Activated naive CD4-positive, alpha-beta T cell treated with anti-CD3 and anti-CD28 coated beads for 36 hours (primary cell): ENCODE measurements around the gene MYBPC2. TPM values are rescaled to one million over a fixed set of nuclear protein-coding genes. Genes with fewer than 3 reads are reported as not detected.
A peak's percentile ranks its signal among the peaks of the same experiment; 100 is the strongest.

Source experiments
- CTCF ChIA-PET: fragments of 350-600 bp; sonication (Branson Sonifier 250); formaldehyde crosslinking; loops from one replicate; lab custom pipeline; 2021; ENCODE audit warnings: antibody characterized with exemption; lab: Charles Lee
- DNase-seq: peaks from one replicate; pipeline ENCODE4 v3.0.0-alpha.2; 2020
- H3K27ac Mint-ChIP-seq: one replicate; pipeline ENCODE4 v1.8.0; 2021; ENCODE audit warnings: mild to moderate bottlenecking, mixed read lengths
- H3K27me3 Mint-ChIP-seq: one replicate; pipeline ENCODE4 v1.8.0; 2021; ENCODE audit warnings: low read depth, mixed read lengths
- H3K36me3 Mint-ChIP-seq: one replicate; pipeline ENCODE4 v1.8.0; 2021; ENCODE audit warnings: low read depth, mixed read lengths
- H3K4me1 Mint-ChIP-seq: one replicate; pipeline ENCODE4 v1.8.0; 2021; ENCODE audit warnings: low read depth, mixed read lengths
- H3K4me3 Mint-ChIP-seq: one replicate; pipeline ENCODE4 v1.8.0; 2021; ENCODE audit warnings: mild to moderate bottlenecking, moderate library complexity, mixed read lengths
- H3K9me3 Mint-ChIP-seq: one replicate; pipeline ENCODE4 v1.8.0; 2021; ENCODE audit warnings: mixed read lengths
- intact Hi-C: fragments of 100-400 bp; cut with micrococcal nuclease; formaldehyde crosslinking; loops from one replicate; pipeline ENCODE4 v1.15.1; 2023
- total RNA-seq, 2 experiments: library from RNA; stranded (reverse); gene quantifications; one replicate each; pipeline ENCODE4 v1.2.3, GENCODE V29; 2021

Gene MYBPC2
- total RNA-seq, 2 experiments from 2014 or later, result 0.64 to 1.6 TPM

DNA sequence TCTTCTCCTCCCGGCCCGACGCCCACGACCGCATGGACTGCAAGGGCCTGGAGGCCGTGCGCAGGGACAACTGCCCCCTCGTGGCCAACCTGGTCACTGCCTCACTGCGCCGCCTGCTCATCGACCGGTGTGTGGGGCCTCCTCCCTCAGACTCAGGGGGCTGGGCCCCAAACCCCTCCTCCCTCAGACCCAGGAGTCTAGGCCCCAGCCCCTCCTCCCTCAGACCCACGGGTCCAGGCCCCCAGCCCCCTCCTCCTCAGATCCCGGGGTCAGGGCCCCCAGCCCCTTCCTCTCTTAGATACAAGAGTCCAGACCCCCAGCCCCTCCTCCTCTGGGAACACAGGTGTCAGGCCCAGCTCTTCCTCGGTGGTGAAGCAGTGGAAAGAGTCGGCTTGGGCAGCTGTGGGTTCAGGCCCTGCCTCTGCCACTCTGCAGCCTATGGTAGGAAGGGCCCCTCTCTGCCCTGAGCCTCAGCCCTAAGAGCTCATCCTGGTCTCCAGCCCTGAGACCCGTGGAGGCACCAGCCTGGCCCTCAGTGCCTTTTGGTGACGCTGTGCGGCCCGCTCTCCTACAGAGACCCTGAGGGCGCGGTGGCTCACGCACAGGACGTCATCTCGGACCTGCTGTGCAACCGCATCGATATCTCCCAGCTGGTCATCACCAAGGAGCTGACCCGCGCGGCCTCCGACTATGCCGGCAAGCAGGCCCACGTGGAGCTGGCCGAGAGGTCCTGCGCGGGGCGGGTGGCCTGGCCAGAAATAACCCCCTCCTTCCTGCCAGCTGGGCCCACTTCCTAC lies 17.6 kb upstream of the MYBPC2 start:
- peaks cover 15% of the 10 kb centered on the region for H3K27me3 Mint-ChIP-seq
- H3K36me3 Mint-ChIP-seq, result peaks cover 38% of the 10 kb centered on the region
- no peak overlapping the region for H3K27ac Mint-ChIP-seq
- peak; percentile 76 for DNase-seq
- peaks cover 10% of the 10 kb centered on the region for H3K4me1 Mint-ChIP-seq
- H3K9me3 Mint-ChIP-seq, result no peaks in the 10 kb centered on the region
- no peak overlapping the region for H3K4me3 Mint-ChIP-seq
- CTCF ChIA-PET, result interaction anchor here (0.6 to 1.8 kb wide), 7 partner anchors 26 to 81 kb away, joined by 3 to 6 read pairs (median 5); no protein-coding TSS in a partner anchor
- intact Hi-C loops, result loop anchor here (1.0 kb wide), 2 partner anchors 47 to 58 kb away; no protein-coding TSS in a partner anchor

DNA sequence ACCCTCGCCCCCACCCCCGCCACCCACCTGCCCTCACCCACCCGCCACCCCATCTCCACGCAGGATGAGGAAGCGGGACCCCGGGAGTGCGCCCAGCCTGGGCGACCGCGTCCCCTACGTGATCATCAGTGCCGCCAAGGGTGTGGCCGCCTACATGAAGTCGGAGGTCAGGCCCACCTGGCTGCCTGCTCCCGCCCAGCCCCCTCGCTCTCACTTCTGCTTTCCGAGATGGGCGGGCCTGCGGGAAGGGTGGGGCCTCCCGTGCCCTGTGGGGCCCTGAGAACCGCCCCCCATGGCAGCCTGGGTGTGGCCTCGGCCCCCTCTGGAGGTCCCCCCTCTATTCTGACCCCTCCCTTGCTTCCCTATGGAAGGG lies 17.0 kb upstream of the MYBPC2 start:
- intact Hi-C loops, result no loop called here
- H3K36me3 Mint-ChIP-seq, result peaks cover 37% of the 10 kb centered on the region
- H3K9me3 Mint-ChIP-seq, result no peaks in the 10 kb centered on the region
- H3K27ac Mint-ChIP-seq, result no peak overlapping the region
- no peak for DNase-seq
- CTCF ChIA-PET, result interaction anchor here (0.6 to 1.8 kb wide), 7 partner anchors 27 to 80 kb away, joined by 3 to 6 read pairs (median 5); no protein-coding TSS in a partner anchor
- peaks cover 13% of the 10 kb centered on the region for H3K4me1 Mint-ChIP-seq
- H3K27me3 Mint-ChIP-seq, result peaks cover 20% of the 10 kb centered on the region
- H3K4me3 Mint-ChIP-seq, result no peak overlapping the region

DNA sequence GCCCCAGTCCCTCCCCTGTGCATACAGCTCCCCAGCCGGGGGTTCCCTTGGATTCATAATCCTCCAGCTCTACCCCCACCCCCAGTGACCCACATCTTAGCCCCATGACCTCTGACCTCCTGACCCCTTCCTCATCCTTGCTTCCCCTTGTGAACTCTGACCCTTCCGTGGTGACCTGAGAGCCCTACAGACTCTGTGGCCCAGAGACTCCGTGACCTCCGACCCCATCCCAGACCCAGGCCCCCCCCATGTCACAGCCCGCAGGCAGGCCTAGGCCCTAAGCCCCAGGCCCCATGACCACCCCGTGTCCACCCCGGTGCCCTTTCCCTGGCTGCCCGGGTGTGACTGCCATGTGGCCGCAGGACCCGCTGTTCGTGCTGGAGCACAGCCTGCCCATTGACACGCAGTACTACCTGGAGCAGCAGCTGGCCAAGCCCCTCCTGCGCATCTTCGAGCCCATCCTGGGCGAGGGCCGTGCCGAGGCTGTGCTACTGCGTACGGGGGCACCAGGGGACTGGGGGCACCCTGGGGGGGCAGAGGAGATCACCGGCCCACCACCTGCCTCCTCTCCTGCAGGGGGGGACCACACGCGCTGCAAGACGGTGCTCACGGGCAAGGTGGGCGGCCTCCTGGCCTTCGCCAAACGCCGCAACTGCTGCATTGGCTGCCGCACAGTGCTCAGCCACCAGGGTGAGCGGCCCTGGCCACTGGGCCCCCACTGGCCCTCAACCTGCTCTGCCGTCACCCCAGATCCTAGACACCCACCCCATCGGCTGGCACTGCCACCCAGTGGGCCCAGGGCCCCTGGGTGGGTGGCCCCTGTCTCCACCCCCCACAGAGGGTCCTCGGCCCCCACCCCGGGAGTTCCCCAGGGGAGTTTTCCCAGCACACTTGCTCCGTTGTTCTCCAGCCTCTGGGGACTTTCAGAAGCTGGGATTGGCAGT lies 16.4 kb upstream of the MYBPC2 start:
- intact Hi-C loops, result no loop called here
- DNase-seq, result no peak
- CTCF ChIA-PET, result interaction anchor here (1.1 to 1.8 kb wide), 3 partner anchors 30 to 59 kb away, joined by 5 to 6 read pairs (median 5); no protein-coding TSS in a partner anchor
- no peak overlapping the region for H3K27ac Mint-ChIP-seq
- peaks cover 13% of the 10 kb centered on the region for H3K4me1 Mint-ChIP-seq
- H3K4me3 Mint-ChIP-seq, result no peak overlapping the region
- peaks cover 24% of the 10 kb centered on the region for H3K27me3 Mint-ChIP-seq
- H3K36me3 Mint-ChIP-seq, result peaks cover 38% of the 10 kb centered on the region
- no peaks in the 10 kb centered on the region for H3K9me3 Mint-ChIP-seq

DNA sequence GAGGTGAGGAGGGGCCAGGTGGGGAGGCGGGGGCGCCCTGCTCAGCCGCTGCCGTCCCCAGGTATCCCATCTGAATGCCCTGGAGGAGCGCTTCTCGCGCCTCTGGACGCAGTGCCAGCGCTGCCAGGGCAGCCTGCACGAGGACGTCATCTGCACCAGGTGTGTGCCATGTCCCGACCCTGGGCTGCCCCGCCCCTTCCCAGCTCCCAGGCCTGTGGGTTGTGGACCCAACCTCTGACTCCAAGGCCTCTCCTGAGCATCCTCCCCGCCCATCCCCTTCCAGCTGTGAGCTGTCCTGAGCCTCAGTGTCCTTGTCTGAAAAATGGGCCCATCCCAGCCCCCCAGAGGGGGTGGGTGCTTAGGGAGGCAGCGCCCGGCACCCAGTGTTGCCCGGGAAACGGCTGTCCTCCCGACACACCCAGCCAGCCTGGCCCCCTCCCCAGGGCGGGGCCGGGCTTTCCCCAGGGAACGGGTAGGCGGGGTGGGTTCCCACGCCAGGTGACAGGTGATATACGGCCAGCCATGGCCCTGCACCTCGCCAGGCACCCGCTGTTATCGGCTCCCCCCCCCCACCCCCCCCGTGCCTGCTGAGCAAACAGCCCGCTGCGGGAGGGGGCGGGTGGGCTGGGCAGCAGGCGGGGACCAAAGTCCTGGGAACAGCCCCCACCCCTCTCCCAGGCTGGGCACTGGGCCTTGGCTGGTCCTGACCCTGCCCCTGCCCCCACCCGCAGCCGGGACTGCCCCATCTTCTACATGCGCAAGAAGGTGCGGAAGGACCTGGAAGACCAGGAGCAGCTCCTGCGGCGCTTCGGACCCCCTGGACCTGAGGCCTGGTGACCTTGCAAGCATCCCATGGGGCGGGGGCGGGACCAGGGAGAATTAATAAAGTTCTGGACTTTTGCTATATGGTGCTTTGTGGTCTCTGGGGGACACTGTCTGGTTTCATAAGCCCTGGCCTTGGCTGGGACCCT lies 15.3 kb upstream of the MYBPC2 start:
- H3K27ac Mint-ChIP-seq, result no peak overlapping the region
- peaks cover 34% of the 10 kb centered on the region for H3K36me3 Mint-ChIP-seq
- H3K4me1 Mint-ChIP-seq, result peaks cover 13% of the 10 kb centered on the region
- CTCF ChIA-PET, result no interaction called here
- no peak for DNase-seq
- H3K4me3 Mint-ChIP-seq, result no peak overlapping the region
- no peaks in the 10 kb centered on the region for H3K9me3 Mint-ChIP-seq
- intact Hi-C loops, result no loop called here
- H3K27me3 Mint-ChIP-seq, result peaks cover 29% of the 10 kb centered on the region

DNA sequence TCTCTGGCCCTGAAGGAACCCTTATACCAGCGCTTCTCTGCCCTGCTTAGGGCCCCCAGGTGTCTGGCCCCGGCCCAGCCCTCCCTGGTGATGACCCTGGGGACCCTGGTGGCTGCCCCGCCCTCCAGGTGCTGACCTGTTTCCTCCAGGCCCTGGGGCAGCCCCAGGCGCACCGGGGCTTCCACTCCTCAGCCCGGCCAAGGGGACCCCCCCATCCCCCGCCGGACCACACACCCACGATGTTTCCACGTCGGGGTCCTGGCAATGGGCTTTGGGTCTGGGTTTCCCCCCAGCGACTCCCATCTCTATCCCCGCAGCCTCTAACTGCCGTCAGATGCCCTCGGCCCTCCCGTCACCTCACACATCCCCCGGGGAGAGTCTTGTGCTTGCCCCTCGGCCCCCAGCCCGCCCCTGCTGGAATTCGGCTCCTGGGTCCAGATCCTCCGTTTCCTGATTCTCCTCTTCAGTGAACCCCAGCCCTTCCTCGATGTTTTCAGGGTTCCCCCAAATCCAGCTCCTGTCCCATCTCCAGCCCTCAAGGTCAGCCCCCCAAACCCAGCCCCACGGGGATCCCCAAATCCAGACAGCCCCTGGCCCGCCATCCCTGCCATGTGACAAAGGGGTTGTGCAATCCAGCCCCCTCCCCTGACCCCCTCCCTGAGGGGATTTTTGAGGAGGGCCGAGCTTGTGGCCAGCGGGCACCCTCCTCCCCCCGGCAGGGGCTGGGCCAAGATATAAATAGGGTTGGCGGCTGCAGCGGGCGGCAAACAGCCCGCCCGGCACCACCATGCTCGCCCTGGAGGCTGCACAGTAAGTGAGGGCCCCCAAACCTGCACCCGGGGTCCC lies 14.3 kb upstream of the MYBPC2 start, which contains the start of gene SPIB:
Gene SPIB (plus strand): TSS at position 763 of the 846 bp plus-strand sequence. CDS start 25 bp downstream, at position 788.
- no peaks in the 10 kb centered on the region for H3K9me3 Mint-ChIP-seq
- H3K4me3 Mint-ChIP-seq, result no peak within 1 kb of the TSS
- H3K4me1 Mint-ChIP-seq, result peaks cover 13% of the 10 kb centered on the region
- intact Hi-C loops, result no loop called here
- CTCF ChIA-PET, result interaction anchor here (0.5 kb wide), 1 partner anchor 364 kb away, joined by 3 read pairs; no protein-coding TSS in a partner anchor
- peaks cover 26% of the 10 kb centered on the region for H3K36me3 Mint-ChIP-seq
- no peak for DNase-seq
- peaks cover 29% of the 10 kb centered on the region for H3K27me3 Mint-ChIP-seq
- no peak within 1 kb of the TSS for H3K27ac Mint-ChIP-seq

DNA sequence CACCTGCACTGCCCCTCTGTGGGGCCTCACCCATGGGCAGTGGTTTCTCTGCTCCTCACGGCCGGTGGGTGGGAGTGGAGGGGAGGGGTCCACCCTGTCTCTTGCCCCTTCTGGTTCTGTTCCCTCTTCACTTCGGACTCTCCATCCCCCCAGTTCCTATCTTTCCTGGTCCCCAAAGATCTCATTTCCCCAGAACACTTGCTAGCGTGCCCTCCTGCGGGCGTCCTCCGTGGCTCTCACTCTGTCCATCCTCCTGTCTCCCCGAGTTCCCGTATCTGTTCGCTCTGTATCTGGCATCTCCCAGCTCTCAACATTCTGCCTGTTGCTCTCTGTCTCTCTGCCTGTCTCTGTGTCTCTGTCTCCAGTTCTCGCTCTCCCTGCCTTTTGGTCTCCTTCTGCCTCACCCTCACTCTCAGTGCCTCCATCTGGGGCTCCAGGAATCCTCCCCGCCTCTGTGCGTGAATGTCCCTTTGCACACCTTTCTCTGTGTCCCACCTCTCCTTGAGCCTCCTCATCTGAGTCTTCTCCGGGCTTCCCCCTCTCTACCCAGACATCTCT lies 13.6 kb upstream of the MYBPC2 start:
- no peaks in the 10 kb centered on the region for H3K9me3 Mint-ChIP-seq
- intact Hi-C loops, result no loop called here
- DNase-seq, result no peak
- H3K4me1 Mint-ChIP-seq, result peaks cover 13% of the 10 kb centered on the region
- H3K36me3 Mint-ChIP-seq, result peaks cover 26% of the 10 kb centered on the region
- peaks cover 29% of the 10 kb centered on the region for H3K27me3 Mint-ChIP-seq
- no peak overlapping the region for H3K27ac Mint-ChIP-seq
- no peak overlapping the region for H3K4me3 Mint-ChIP-seq
- CTCF ChIA-PET, result interaction anchor here (0.5 kb wide), 1 partner anchor 364 kb away, joined by 3 read pairs; no protein-coding TSS in a partner anchor

DNA sequence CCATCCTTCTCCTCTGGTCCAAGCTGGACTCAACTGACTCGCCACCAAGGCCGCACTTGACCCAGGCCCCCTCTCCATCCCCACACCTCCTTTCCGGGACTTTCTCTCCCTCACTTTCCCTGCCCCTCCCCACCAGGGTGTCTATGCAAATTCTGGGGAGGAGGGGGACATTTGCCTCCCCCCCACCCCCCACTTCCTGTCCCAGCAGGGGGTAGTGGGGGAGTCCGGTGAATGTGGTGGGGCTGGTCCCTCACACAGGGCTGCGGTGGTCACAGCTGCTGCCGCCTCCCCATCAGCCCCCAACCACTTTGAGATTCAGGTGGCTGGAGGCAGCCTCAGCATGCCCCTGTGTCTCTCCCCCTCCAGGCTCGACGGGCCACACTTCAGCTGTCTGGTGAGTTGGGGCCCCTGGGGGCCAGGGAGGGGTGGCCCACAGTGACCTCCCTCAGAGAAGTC lies 13.1 kb upstream of the MYBPC2 start:
- CTCF ChIA-PET, result no interaction called here
- Mint-ChIP-seq H3K4me1 (peaks cover 13% of the 10 kb centered on the region), H3K4me3 (no peak overlapping the region), H3K36me3 (peaks cover 23% of the 10 kb centered on the region), H3K27ac (no peak overlapping the region), H3K27me3 (peaks cover 29% of the 10 kb centered on the region), H3K9me3 (no peaks in the 10 kb centered on the region)
- intact Hi-C loops, result no loop called here
- DNase-seq, result no peak

DNA sequence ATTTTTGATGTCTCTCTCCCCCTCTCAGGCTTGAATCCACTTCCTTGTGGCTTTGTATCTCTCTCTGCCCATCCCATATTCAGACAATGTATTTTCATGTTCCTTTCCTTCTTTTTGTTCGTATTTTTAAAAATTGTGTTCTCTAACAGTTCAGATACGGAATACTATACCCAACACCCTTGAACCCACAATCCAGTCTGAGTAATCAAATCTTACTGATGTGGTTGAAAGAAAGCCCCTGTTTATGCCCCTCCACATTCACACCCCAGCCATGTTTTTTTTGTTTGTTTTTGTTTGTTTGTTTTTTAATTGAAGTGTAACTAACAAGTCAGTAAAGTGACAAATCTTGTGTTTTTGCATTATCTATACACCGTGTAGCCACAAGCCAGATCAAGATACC lies 12.6 kb upstream of the MYBPC2 start:
- intact Hi-C loops, result no loop called here
- DNase-seq, result no peak
- H3K4me3 Mint-ChIP-seq, result no peak overlapping the region
- H3K4me1 Mint-ChIP-seq, result peaks cover 13% of the 10 kb centered on the region
- peaks cover 18% of the 10 kb centered on the region for H3K36me3 Mint-ChIP-seq
- H3K9me3 Mint-ChIP-seq, result no peaks in the 10 kb centered on the region
- no peak overlapping the region for H3K27ac Mint-ChIP-seq
- CTCF ChIA-PET, result no interaction called here
- H3K27me3 Mint-ChIP-seq, result peaks cover 29% of the 10 kb centered on the region

DNA sequence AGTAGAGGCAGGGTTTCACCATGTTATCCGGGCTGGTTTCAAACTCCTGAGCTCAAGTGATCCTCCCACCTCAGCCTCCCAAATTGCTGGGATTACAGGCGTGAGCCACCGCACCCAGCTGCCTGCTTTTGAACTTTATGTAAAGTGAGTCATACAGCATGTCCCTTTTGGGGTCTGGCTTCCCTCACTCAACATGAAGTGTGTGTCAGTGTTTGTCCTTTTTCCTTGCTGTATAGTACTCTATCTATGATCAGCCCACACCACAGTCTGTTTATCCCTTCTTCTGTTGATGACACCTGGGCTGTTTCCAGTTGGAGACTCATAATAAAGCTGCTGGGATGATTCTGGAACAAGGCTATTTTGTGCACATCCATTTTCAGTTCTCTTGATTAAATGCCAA lies 11.9 kb upstream of the MYBPC2 start:
- DNase-seq, result no peak
- Mint-ChIP-seq H3K4me3 (no peak overlapping the region), H3K36me3 (peaks cover 15% of the 10 kb centered on the region), H3K27me3 (peaks cover 29% of the 10 kb centered on the region), H3K4me1 (peaks cover 13% of the 10 kb centered on the region), H3K9me3 (no peaks in the 10 kb centered on the region), H3K27ac (no peak overlapping the region)
- CTCF ChIA-PET, result no interaction called here
- intact Hi-C loops, result no loop called here

DNA sequence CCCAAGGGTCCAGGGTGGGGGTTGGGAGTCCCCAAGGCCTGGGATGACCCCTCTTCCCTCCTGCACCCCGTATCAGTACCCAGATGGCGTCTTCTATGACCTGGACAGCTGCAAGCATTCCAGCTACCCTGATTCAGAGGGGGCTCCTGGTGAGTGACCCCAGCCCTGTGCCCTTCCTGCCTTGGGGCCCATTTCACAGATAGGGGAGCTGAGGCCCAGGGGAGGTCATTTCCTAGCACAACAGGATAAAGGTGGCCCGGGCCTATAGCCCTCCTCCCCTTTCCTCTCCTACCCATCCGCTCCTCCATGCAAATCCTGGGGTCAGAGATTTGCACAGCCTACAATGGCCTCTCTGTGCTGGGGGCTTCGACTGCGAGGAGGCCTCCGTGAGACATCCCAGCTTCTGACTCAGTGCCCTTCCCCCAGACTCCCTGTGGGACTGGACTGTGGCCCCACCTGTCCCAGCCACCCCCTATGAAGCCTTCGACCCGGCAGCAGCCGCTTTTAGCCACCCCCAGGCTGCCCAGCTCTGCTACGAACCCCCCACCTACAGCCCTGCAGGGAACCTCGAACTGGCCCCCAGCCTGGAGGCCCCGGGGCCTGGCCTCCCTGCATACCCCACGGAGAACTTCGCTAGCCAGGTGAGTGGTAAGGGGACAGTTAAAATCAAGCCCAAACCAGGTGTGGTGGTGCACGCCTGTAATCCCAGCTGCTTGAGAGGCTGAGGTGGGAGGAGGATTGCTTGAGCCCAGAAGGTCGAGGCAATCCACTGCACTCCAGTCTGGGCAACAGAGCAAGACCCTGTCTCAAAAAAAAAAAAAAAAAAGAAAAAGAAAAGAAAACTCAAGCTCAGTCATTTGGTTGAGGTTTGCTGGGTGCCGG lies 10.1 kb upstream of the MYBPC2 start:
- no peak overlapping the region for H3K4me3 Mint-ChIP-seq
- intact Hi-C loops, result no loop called here
- peaks cover 14% of the 10 kb centered on the region for H3K4me1 Mint-ChIP-seq
- H3K9me3 Mint-ChIP-seq, result no peaks in the 10 kb centered on the region
- DNase-seq, result no peak
- H3K36me3 Mint-ChIP-seq, result peaks cover 12% of the 10 kb centered on the region
- peaks cover 29% of the 10 kb centered on the region for H3K27me3 Mint-ChIP-seq
- H3K27ac Mint-ChIP-seq, result no peak overlapping the region
- CTCF ChIA-PET, result no interaction called here
